D721Med (cell line): ENCODE measurements around the gene LMNTD1.

ENCODE experiments used
- DNase-seq: peaks from one replicate; pipeline ENCODE4 v3.0.0; 2011; ENCODE audit warnings: low spot score; ENCODE audit not compliant: insufficient read length
- FAIRE-seq: peaks from 2 replicates; lab custom pipeline; 2011; peaks lifted over from hg19 to GRCh38; lab: Jason Lieb, UNC
- CTCF ChIP-seq: IDR thresholded peaks from 2 replicates; pipeline ENCODE4 v1.5.1; 2012; ENCODE audit warnings: mild to moderate bottlenecking, control low read depth; ENCODE audit not compliant: insufficient read depth; ENCODE audit errors: missing control alignments

Gene LMNTD1

DNA sequence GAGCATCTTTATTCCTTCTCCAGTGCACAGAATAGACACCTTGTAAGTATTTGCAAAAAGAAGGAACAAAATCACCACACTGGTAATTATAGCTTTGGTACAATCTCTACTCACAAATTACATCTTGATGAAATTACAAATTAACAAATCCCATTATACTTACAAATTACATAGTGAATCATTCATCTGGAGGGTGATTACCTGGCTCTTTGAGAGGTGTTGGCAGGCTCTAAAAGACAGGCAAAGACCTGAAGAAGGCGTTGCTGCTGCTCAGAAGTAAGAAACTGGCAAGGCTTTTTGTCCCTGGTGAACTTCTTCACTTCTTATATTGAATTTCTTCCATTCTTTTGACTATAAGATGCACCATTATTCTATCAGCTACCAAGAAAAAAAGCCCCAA, 21.7 kb upstream of the LMNTD1 start:
- no peak for DNase-seq
- no peak for FAIRE-seq
- TF ChIP-seq CTCF: no peak

GRCh38 chr12:25573346-25573745, 20.3 kb upstream of the LMNTD1 start:
- FAIRE-seq (no peak), DNase-seq (no peak)
- TF ChIP-seq CTCF: no peak

- TF ChIP-seq CTCF: no peak
- FAIRE-seq: no peak
These were observed 17.3 kb upstream of the LMNTD1 start for GRCh38 chr12:25570418-25570817.

DNA sequence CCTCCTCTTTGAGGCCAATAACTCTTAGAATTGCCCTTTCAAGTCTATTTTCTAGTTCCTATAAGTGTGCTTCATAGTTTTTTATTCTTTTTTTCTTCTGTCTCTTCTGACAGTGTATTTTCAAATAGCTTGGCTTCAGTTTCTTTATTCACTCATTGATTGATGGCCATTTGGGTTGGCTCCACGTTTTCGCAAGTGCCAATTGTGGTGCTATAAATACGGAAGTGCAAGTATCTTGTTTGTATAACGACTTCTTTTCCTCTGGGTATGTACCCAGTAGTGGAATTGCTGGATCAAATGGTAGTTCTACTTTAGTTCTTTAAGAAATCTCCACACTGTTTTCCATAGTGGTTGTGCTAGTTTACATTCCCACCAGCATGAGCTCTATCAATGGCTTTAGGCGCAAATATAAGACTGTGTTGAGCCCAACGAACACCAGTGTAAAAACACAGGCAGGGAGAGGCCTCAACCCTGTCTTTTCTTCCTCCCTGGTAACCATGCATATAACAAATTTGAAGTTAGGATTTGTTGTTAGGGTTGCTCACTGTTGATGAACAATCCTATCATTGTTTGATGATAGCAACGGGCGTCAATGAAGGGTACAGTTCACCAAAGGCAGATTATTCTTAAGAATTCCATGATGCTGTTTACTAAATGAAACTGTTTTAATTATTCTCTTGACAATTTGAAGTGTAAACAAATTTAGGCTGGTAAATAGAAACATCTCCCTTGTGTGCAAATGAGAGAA, 13.3 kb upstream of the LMNTD1 start:
- no peak for DNase-seq
- no peak for TF ChIP-seq CTCF
- FAIRE-seq: no peak

More at GRCh38 chr12:25570418-25570817, 17.3 kb upstream of the LMNTD1 start:
- DNase-seq: no peak

DNA sequence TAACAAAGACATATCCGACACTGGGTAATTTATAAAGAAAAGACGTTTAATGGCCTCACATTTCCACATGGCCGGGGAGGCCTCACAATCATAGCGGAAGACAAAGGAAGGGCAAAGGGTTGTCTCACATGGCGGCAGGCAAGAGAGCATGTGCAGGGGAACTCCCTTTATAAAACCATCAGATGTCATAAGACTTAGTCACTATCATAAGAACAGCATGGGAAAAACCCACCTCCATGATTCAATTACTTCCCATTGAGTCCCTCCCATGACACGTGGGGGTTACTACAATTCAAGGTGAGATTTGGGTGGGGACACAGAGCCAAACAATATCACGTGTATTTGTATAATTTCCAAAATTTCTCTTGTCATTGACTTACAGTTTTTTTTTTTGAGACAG, 5.5 kb upstream of the LMNTD1 start:
- DNase-seq (no peak), FAIRE-seq (no peak)
- TF ChIP-seq CTCF: no peak

GRCh38 chr12:25557830-25558436, 4.8 kb upstream of the LMNTD1 start:
- peak; percentile 44 for TF ChIP-seq CTCF
- FAIRE-seq: no peak
- DNase-seq: no peak

- FAIRE-seq: no peak
- no peak for TF ChIP-seq CTCF
- DNase-seq: no peak
These were observed 3.1 kb upstream of the LMNTD1 start for GRCh38 chr12:25556153-25556552.
